ENCODE measurements around the gene RBPMS2. TPM values are rescaled to one million over a fixed set of nuclear protein-coding genes. Genes with fewer than 3 reads are reported as not detected.
"Not testable (repeated sequence)": the region's sequence is repeated elsewhere in the genome, so short reads cannot be mapped to it uniquely, and the experiment has no call there.

RBPMS2 gene
- total RNA-seq, 2 donors from 2014 or later, result 0.26 to 0.33 TPM

GRCh38 chr15:64746921-64747320 is 28.5 kb downstream of the RBPMS2 start:
- no peak for DNase-seq
- H3K4me3 ChIP-seq, result no peak overlapping the region
- TF ChIP-seq CTCF (IDR thresholded peaks at IDR 0.05) (no peak), POLR2A (IDR thresholded peaks at IDR 0.05) (no peak)
- 80 to 82% methylated on average over 6 to 7 of the region's 7 CpGs for WGBS, 2 donors
- H3K27me3 ChIP-seq, result no peaks in the 10 kb centered on the region
- H3K4me1 ChIP-seq, result no peaks in the 10 kb centered on the region
- intact Hi-C loops (cut with DNase I), result no loop called here
- no peaks in the 10 kb centered on the region for H3K36me3 ChIP-seq (replicated peaks in 1 of 2; ENCODE audit: insufficient read depth in 1 of 2, low read depth in 2 of 2)
- no peak for ATAC-seq
- H3K27ac ChIP-seq, result no peak overlapping the region
- H3K9me3 ChIP-seq, result no peaks in the 10 kb centered on the region

- no peaks in the 10 kb centered on the region for H3K9me3 ChIP-seq
- ATAC-seq, result no peak
- DNase-seq, result no peak
- WGBS, 2 donors, result 88 to 92% methylated on average over 5 of the region's 5 CpGs
- H3K4me1 ChIP-seq, result no peaks in the 10 kb centered on the region
- no peaks in the 10 kb centered on the region for H3K27me3 ChIP-seq
- H3K4me3 ChIP-seq, result no peak overlapping the region
- H3K36me3 ChIP-seq (replicated peaks in 1 of 2; ENCODE audit: insufficient read depth in 1 of 2, low read depth in 2 of 2), result no peaks in the 10 kb centered on the region
- no peak overlapping the region for H3K27ac ChIP-seq
- intact Hi-C loops (cut with DNase I), result no loop called here
- TF ChIP-seq POLR2A (IDR thresholded peaks at IDR 0.05), result no peak
These were observed 29.0 kb downstream of the RBPMS2 start for GRCh38 chr15:64746356-64746755.

- Histone ChIP-seq H3K27me3 (no peaks in the 10 kb centered on the region), H3K4me3 (no peak overlapping the region), H3K4me1 (no peaks in the 10 kb centered on the region), H3K27ac (no peak overlapping the region), H3K9me3 (no peaks in the 10 kb centered on the region), H3K36me3 (replicated peaks in 1 of 2; ENCODE audit: insufficient read depth in 1 of 2, low read depth in 2 of 2) (no peaks in the 10 kb centered on the region)
- no peak for TF ChIP-seq CTCF (IDR thresholded peaks at IDR 0.05)
- WGBS, 2 donors, result 93% methylated on average over 5 to 11 of the region's 11 CpGs
- intact Hi-C loops (cut with DNase I), result no loop called here
- DNase-seq, result no peak
- no peak for ATAC-seq
These were observed 31.7 kb downstream of the RBPMS2 start for GRCh38 chr15:64743691-64744090.

- Histone ChIP-seq H3K27me3 (no peaks in the 10 kb centered on the region), H3K27ac (no peak overlapping the region), H3K9me3 (no peaks in the 10 kb centered on the region), H3K4me3 (no peak overlapping the region), H3K4me1 (no peaks in the 10 kb centered on the region), H3K36me3 (replicated peaks in 1 of 2; ENCODE audit: insufficient read depth in 1 of 2, low read depth in 2 of 2) (no peaks in the 10 kb centered on the region)
- WGBS, 2 donors, result 80 to 84% methylated on average over 8 to 13 of the region's 13 CpGs
- intact Hi-C loops (cut with DNase I), result no loop called here
- DNase-seq (no peak), ATAC-seq (no peak)
- no peak for TF ChIP-seq CTCF (IDR thresholded peaks at IDR 0.05)
- TF ChIP-seq POLR2A (IDR thresholded peaks at IDR 0.05), result no peak
These were observed 32.5 kb downstream of the RBPMS2 start for GRCh38 chr15:64742921-64743320.

- ATAC-seq (no peak), DNase-seq (no peak)
- intact Hi-C loops (cut with DNase I), result no loop called here
- 86 to 95% methylated on average over 4 to 8 of the region's 8 CpGs for WGBS, 2 donors
- TF ChIP-seq CTCF (IDR thresholded peaks at IDR 0.05) (no peak), POLR2A (IDR thresholded peaks at IDR 0.05) (no peak)
- no peaks in the 10 kb centered on the region for H3K36me3 ChIP-seq (replicated peaks in 1 of 2; ENCODE audit: insufficient read depth in 1 of 2, low read depth in 2 of 2)
- no peaks in the 10 kb centered on the region for H3K4me1 ChIP-seq
- no peaks in the 10 kb centered on the region for H3K9me3 ChIP-seq
- H3K4me3 ChIP-seq, result no peak overlapping the region
- H3K27me3 ChIP-seq, result no peaks in the 10 kb centered on the region
- no peak overlapping the region for H3K27ac ChIP-seq
These were observed 33.0 kb downstream of the RBPMS2 start for GRCh38 chr15:64742385-64742784.

- H3K4me1 ChIP-seq, result not testable (repeated sequence)
These were observed 33.7 kb downstream of the RBPMS2 start for GRCh38 chr15:64741708-64742107.

More at GRCh38 chr15:64741708-64742107, 33.7 kb downstream of the RBPMS2 start:
- intact Hi-C loops (cut with DNase I); H3K27ac ChIP-seq; H3K27me3 ChIP-seq; H3K4me3 ChIP-seq; H3K36me3 ChIP-seq (replicated peaks in 1 of 2; ENCODE audit: insufficient read depth in 1 of 2, low read depth in 2 of 2); ATAC-seq; DNase-seq; H3K9me3 ChIP-seq: not testable (repeated sequence)
- WGBS, 2 donors, result 84 to 85% methylated on average over 16 of the region's 16 CpGs
